ENCODE data around the gene RELL1. TPM values are rescaled to one million over a fixed set of nuclear protein-coding genes. Genes with fewer than 3 reads are reported as not detected.

The RELL1 gene
- polyA plus RNA-seq, 1 donor from 2014 or later, result 0.47 TPM

DNA sequence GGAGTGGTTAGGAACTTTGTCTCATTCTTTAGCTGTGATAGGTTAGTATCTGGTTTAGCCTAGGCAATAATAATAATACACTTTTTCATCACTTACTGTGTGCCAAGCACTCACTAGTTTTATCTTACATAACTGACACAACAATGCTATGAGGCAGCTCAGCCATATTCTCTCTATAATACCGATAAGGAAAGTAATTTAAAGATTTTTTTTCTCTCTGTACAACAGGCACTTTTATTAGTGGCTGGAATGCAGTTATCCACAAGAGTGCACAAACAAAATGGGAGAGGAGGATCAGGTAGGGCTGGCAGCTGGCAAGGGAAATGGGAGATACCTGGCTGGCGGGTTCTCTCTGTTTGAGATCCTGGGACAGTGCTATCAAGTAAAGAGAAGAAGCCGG lies 7.6 kb downstream of the RELL1 start:
- no peak overlapping the region for H2AFZ ChIP-seq (ENCODE audit: low read depth, low read length)
- no peak overlapping the region for H3K4me3 ChIP-seq (ENCODE audit: low read length)
- H3K4me2 ChIP-seq (ENCODE audit: low read length), result no peak overlapping the region
- no peak overlapping the region for H3K27ac ChIP-seq (ENCODE audit: low read length)
- no peaks in the 10 kb centered on the region for H3K36me3 ChIP-seq (ENCODE audit: insufficient read depth, low read length)
- no peak overlapping the region for H3K9ac ChIP-seq (ENCODE audit: low read length)
- no peaks in the 10 kb centered on the region for H3F3A ChIP-seq (ENCODE audit: insufficient read depth, low read length, poor library complexity, severe bottlenecking)
- no peaks in the 10 kb centered on the region for H3K27me3 ChIP-seq (ENCODE audit: insufficient read depth, low read depth, low read length)
- no peaks in the 10 kb centered on the region for H3K9me3 ChIP-seq (ENCODE audit: low read length)
- H4K20me1 ChIP-seq (ENCODE audit: insufficient read depth), result no peaks in the 10 kb centered on the region
- H3K9me2 ChIP-seq (ENCODE audit: insufficient read depth, low read length), result no peaks in the 10 kb centered on the region
- H3K79me2 ChIP-seq (replicated peaks; ENCODE audit: insufficient read depth, low read length), result no peaks in the 10 kb centered on the region
- TF ChIP-seq RAD21 (conservative IDR thresholded peaks at IDR 0.05) (no peak), TAF1 (IDR thresholded peaks at IDR 0.05; ENCODE audit: low read depth) (no peak), POLR2AphosphoS5 (IDR thresholded peaks at IDR 0.05) (no peak), EP300 (conservative IDR thresholded peaks at IDR 0.05; ENCODE audit: poor library complexity, severe bottlenecking) (no peak)

DNA sequence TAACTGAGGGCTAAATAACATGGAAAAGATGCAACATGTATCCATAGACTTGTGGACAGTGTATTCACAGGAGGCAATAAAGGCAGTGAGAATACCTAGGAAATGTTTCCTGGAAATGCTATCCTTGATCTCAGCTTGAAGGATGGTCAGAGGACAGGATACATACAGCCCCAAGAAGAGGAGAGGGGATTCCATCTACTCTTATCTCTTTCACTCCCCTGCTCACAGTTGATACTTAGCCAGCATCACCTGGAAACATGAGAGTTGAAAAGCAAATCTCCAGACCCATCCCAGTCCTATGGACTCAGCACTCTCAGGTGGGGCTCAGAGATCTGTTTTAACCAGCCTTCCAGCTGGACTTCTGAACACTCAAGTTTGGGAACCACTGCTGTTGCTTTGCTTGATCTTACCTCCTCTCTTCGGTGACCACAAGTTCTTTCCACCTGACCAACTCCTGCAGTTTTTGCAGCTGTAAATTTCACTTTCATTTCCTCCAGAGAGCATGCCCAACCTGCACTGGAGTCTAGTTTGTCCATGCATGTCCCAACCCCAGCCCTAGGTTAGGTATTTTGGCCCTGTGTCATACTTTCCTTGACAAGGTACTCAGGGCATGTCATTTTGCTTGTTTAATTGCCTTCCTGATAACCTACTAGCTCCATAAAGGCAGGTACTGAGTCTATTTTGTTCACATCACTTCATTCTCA lies 10.4 kb downstream of the RELL1 start:
- Histone ChIP-seq H3K9me3 (ENCODE audit: low read length) (no peaks in the 10 kb centered on the region), H3K9ac (ENCODE audit: low read length) (no peak overlapping the region), H3F3A (ENCODE audit: insufficient read depth, low read length, poor library complexity, severe bottlenecking) (no peaks in the 10 kb centered on the region), H3K27me3 (ENCODE audit: insufficient read depth, low read depth, low read length) (no peaks in the 10 kb centered on the region), H3K36me3 (ENCODE audit: insufficient read depth, low read length) (no peaks in the 10 kb centered on the region), H2AFZ (ENCODE audit: low read depth, low read length) (no peak overlapping the region), H3K4me3 (ENCODE audit: low read length) (no peak overlapping the region), H3K9me2 (ENCODE audit: insufficient read depth, low read length) (no peaks in the 10 kb centered on the region), H3K27ac (ENCODE audit: low read length) (no peak overlapping the region), H4K20me1 (ENCODE audit: insufficient read depth) (no peaks in the 10 kb centered on the region), H3K4me2 (ENCODE audit: low read length) (no peak overlapping the region), H3K79me2 (replicated peaks; ENCODE audit: insufficient read depth, low read length) (no peaks in the 10 kb centered on the region)
- TF ChIP-seq EP300 (conservative IDR thresholded peaks at IDR 0.05; ENCODE audit: poor library complexity, severe bottlenecking) (no peak), TAF1 (IDR thresholded peaks at IDR 0.05; ENCODE audit: low read depth) (no peak), EZH2 (IDR thresholded peaks at IDR 0.05; ENCODE audit: borderline replicate concordance, insufficient read depth, low read length, poor library complexity, severe bottlenecking) (no peak), RAD21 (conservative IDR thresholded peaks at IDR 0.05) (no peak), MXI1 (conservative IDR thresholded peaks at IDR 0.05; ENCODE audit: poor library complexity, severe bottlenecking) (no peak), POLR2AphosphoS5 (IDR thresholded peaks at IDR 0.05) (no peak), SMC3 (conservative IDR thresholded peaks at IDR 0.05; ENCODE audit: poor library complexity) (no peak)
- TF ChIP-seq, protein P1, sequence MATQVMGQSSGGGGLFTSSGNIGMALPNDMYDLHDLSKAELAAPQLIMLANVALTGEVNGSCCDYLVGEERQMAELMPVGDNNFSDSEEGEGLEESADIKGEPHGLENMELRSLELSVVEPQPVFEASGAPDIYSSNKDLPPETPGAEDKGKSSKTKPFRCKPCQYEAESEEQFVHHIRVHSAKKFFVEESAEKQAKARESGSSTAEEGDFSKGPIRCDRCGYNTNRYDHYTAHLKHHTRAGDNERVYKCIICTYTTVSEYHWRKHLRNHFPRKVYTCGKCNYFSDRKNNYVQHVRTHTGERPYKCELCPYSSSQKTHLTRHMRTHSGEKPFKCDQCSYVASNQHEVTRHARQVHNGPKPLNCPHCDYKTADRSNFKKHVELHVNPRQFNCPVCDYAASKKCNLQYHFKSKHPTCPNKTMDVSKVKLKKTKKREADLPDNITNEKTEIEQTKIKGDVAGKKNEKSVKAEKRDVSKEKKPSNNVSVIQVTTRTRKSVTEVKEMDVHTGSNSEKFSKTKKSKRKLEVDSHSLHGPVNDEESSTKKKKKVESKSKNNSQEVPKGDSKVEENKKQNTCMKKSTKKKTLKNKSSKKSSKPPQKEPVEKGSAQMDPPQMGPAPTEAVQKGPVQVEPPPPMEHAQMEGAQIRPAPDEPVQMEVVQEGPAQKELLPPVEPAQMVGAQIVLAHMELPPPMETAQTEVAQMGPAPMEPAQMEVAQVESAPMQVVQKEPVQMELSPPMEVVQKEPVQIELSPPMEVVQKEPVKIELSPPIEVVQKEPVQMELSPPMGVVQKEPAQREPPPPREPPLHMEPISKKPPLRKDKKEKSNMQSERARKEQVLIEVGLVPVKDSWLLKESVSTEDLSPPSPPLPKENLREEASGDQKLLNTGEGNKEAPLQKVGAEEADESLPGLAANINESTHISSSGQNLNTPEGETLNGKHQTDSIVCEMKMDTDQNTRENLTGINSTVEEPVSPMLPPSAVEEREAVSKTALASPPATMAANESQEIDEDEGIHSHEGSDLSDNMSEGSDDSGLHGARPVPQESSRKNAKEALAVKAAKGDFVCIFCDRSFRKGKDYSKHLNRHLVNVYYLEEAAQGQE (IDR thresholded peaks at IDR 0.05; ENCODE audit: borderline replicate concordance), result no peak
- TF ChIP-seq, protein P2, sequence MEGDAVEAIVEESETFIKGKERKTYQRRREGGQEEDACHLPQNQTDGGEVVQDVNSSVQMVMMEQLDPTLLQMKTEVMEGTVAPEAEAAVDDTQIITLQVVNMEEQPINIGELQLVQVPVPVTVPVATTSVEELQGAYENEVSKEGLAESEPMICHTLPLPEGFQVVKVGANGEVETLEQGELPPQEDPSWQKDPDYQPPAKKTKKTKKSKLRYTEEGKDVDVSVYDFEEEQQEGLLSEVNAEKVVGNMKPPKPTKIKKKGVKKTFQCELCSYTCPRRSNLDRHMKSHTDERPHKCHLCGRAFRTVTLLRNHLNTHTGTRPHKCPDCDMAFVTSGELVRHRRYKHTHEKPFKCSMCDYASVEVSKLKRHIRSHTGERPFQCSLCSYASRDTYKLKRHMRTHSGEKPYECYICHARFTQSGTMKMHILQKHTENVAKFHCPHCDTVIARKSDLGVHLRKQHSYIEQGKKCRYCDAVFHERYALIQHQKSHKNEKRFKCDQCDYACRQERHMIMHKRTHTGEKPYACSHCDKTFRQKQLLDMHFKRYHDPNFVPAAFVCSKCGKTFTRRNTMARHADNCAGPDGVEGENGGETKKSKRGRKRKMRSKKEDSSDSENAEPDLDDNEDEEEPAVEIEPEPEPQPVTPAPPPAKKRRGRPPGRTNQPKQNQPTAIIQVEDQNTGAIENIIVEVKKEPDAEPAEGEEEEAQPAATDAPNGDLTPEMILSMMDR (IDR thresholded peaks at IDR 0.05; ENCODE audit: poor library complexity, severe bottlenecking), result no peak

Data from neural cell (in vitro differentiated cells).